ENCODE results near the gene C1QTNF8. TPM values are rescaled to one million over a fixed set of nuclear protein-coding genes. Genes with fewer than 3 reads are reported as not detected.

Gene C1QTNF8
- total and polyA plus RNA-seq, 2 of the 13 experiments (the other 11 are each of a cell fraction or from before 2014, with no cell fraction given) = 0.09 TPM; not detected in 1

DNA sequence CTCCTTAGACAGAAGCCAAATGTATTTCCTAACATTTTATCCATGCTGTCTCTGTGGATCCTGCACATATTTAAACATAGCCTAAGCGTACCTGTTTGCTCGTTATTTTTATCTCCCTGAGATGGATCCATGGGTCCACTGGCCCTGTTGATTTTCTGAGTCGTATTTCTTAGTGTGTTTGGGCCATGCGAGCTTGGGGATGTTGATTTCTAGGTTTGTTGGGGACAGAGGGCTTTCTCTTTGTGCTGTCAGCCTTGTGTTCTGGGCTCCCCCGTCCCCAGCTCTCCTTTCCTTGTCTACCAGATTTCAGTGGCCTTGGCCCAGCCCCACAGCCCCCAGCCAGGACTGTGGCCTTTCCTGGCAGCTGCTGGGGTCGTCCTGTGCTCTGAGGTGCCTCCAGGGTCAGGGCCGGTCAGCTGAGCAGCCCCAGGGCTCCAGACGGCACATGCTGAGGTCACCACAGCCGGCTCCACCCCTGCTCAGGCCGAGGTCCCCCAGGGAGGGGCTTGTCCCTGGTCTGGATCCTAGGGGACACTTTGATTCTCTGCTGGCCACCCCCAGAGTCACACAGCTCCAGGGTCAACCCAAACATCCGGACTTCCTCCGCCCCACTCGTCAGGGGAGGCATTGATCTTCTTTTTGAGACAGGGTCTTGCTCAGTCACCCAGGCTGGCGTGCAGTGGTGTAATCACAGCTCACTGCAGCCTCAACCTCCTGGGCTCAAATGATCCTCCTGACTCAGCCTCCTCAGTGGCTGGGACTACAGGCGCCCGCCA lies 19.1 kb downstream of the C1QTNF8 start (continued):
- TF ChIP-seq ZSCAN29 (CRISPR knock-in tag; conservative IDR thresholded peaks at IDR 0.05) (0 out of 2 replicates have a peak, but pooled peaks have one; percentile 42), ZSCAN25 (CRISPR knock-in tag; IDR thresholded peaks at IDR 0.05) (peak; percentile 97), ZFP37 (CRISPR knock-in tag; IDR thresholded peaks at IDR 0.05; ENCODE audit: borderline replicate concordance) (no peak), SMAD1 (CRISPR knock-in tag; IDR thresholded peaks at IDR 0.05; ENCODE audit: borderline replicate concordance, low read depth) (peak; percentile 60; the same call in 1 of the 2 replicates), KAT8 (CRISPR knock-in tag; IDR thresholded peaks at IDR 0.05) (peak; percentile 30; the same call in 1 of the 2 replicates), NFKB2 (CRISPR knock-in tag; IDR thresholded peaks at IDR 0.05; ENCODE audit: borderline replicate concordance) (0 out of 2 replicates have a peak, but pooled peaks have one; percentile 28), ZNF180 (CRISPR knock-in tag; IDR thresholded peaks at IDR 0.05; ENCODE audit: borderline replicate concordance, low read depth) (no peak), ZNF703 (CRISPR knock-in tag; IDR thresholded peaks at IDR 0.05; ENCODE audit: borderline replicate concordance) (0 out of 2 replicates have a peak, but pooled peaks have one; percentile 22), SP5 (CRISPR knock-in tag; IDR thresholded peaks at IDR 0.05; ENCODE audit: borderline replicate concordance, low read depth) (peak; percentile 81), FOXO1 (CRISPR knock-in tag; IDR thresholded peaks at IDR 0.05) (no peak; the same call in 1 of the 2 replicates), ZKSCAN8 (CRISPR knock-in tag; IDR thresholded peaks at IDR 0.05; ENCODE audit: borderline replicate concordance) (peak; percentile 43; the same call in 1 of the 2 replicates), FOXA1 (IDR thresholded peaks at IDR 0.05) (no peak), FOXA1 (CRISPR knock-in tag; IDR thresholded peaks at IDR 0.05) (peak; percentile 18; the same call in 1 of the 2 replicates), THAP11 (CRISPR knock-in tag; IDR thresholded peaks at IDR 0.05) (peak; percentile 34; the same call in 1 of the 2 replicates), RXRB (CRISPR knock-in tag; IDR thresholded peaks at IDR 0.05; ENCODE audit: borderline replicate concordance) (peak; percentile 91), SRY (CRISPR knock-in tag; IDR thresholded peaks at IDR 0.05) (no peak), NCOR1 (IDR thresholded peaks at IDR 0.05; ENCODE audit: borderline replicate concordance, low read length) (no peak), HCFC1 (IDR thresholded peaks at IDR 0.05; ENCODE audit: low read depth, low read length) (no peak), ZNF577 (CRISPR knock-in tag; IDR thresholded peaks at IDR 0.05; ENCODE audit: borderline replicate concordance, low read depth) (no peak), SKI (IDR thresholded peaks at IDR 0.05; ENCODE audit: partially characterized antibody) (peak; percentile 62)
- TF ChIP-seq, protein P1, sequence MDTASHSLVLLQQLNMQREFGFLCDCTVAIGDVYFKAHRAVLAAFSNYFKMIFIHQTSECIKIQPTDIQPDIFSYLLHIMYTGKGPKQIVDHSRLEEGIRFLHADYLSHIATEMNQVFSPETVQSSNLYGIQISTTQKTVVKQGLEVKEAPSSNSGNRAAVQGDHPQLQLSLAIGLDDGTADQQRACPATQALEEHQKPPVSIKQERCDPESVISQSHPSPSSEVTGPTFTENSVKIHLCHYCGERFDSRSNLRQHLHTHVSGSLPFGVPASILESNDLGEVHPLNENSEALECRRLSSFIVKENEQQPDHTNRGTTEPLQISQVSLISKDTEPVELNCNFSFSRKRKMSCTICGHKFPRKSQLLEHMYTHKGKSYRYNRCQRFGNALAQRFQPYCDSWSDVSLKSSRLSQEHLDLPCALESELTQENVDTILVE (CRISPR knock-in tag; IDR thresholded peaks at IDR 0.05) = 0 out of 2 replicates have a peak, but pooled peaks have one; percentile 12
- TF ChIP-seq, protein P2, sequence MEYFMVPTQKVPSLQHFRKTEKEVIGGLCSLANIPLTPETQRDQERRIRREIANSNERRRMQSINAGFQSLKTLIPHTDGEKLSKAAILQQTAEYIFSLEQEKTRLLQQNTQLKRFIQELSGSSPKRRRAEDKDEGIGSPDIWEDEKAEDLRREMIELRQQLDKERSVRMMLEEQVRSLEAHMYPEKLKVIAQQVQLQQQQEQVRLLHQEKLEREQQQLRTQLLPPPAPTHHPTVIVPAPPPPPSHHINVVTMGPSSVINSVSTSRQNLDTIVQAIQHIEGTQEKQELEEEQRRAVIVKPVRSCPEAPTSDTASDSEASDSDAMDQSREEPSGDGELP (IDR thresholded peaks at IDR 0.05; ENCODE audit: borderline replicate concordance, low read depth) = peak; percentile 96
- TF ChIP-seq, protein P3, sequence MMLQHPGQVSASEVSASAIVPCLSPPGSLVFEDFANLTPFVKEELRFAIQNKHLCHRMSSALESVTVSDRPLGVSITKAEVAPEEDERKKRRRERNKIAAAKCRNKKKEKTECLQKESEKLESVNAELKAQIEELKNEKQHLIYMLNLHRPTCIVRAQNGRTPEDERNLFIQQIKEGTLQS (CRISPR knock-in tag; IDR thresholded peaks at IDR 0.05) = peak; percentile 72
